GM21737 (cell line): ENCODE results near the gene ZNF488.

ENCODE experiments used
- ATAC-seq: cut with Tn5 transposase; IDR thresholded peaks from one replicate; pipeline ENCODE4 v1.9.1; 2021; ENCODE audit warnings: mild to moderate bottlenecking, moderate library complexity; ENCODE audit not compliant: unreplicated experiment

ZNF488 gene

GRCh38 chr10:47367646-47368045, 16.4 kb downstream of the ZNF488 start:
- ATAC-seq, result no peak

DNA sequence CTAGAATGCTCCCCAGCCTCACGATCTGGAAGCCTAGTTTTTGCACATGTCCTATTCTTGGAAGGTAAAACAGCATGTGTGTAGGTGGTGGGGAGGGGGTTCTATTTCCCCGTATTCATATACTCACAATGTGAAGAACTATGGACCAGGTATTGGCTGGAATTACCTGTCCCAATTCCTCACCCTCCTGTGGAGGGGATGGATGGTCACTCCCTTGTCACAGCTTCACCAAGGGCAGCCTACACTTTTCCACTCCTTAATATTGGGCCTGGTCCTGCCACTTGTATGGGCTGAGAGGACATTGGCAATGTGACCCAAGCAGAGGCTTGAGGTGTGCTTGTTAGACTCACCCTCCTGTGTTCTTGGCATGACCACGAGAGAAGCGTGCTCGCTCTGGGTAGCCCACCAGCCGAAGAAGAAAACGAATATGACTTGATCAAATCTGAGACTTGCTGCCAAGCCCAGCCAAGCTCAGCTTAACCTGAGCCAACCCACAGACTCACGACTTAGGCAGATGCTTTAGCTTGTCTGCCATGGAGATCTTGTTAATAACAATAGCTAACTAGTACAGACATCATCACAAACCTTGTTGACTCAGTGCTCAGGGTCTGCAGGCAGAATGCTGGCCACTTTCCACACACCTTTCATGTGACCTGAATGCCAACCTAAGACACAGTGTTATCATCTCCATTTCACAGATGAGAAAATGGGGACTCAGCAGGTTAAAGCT, 17.2 kb downstream of the ZNF488 start:
- no peak for ATAC-seq

DNA sequence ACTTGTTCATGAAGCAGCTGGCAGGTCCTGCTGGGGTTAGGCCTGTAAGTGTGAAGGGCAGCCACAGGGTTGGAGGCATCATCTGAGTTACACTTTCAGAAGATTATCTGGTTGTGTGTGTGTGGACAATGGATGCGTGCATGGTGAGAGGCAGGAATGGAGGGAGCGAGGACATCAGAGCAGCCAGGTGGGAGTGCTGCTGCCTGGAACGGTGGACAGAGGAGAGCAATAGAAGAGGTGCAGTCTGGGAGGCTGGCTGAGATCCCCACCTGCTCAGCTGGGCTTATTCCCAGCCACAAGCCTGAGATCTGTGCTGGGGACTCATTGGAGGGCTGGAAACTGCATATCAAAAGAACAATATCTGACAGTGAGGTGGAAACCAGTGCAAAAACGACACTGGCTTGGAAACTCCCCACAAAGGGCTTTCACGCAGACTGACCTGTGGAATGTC, 17.9 kb downstream of the ZNF488 start:
- ATAC-seq, result no peak

DNA sequence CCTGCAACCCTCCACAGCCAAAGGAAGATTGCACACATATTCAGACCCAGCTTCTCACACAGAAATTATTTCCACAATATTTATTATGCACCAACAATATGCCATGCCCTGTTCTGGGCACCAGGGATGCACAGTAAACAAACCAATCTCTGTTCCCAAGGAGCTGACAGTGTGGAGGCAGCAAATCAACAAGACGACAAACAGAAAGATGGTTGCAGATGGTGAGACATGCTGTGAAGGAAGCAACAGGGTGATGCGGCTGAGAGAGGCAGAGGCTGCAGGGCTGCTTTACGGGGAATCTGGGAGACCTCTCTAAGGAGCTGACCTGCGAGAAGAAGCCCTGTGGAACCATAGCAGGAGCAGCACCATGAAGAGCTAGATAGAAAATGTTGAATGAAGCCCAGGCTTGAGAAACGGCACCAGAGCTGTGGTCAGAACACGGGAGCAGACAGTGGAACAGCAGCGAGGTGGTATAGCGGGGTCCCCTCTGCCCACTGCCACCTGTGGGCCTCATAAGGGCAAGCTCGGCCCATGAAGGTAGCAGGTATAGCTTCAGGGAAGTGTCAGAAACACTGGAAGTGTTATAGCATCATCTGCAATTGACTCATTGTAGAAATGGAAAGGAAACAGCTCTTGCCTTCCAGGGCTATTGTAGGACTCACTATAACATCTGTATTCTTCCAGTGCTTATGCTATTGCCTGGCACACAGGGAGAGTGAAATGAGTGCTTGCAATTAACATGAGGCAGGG, 18.5 kb downstream of the ZNF488 start:
- no peak for ATAC-seq

DNA sequence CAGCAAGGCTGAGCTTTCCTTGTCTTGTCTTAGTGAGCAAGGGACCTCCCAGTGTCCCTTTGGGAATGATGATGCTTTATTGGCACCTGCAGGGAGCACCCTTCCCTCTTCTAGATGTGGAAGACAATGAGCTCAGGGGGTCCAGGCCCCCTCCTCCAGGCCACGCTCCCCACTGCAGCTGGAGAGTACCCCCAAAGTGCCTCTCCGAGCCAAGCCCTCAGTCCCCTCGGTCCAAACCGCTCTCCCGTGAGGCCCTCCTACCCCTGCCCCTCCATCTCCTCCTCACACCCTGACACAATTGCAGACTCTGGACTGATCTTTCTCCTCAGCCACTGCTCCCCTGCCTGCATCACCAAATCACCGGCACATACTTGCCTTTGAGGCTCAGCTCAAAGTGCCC, 19.2 kb downstream of the ZNF488 start:
- ATAC-seq, result no peak

DNA sequence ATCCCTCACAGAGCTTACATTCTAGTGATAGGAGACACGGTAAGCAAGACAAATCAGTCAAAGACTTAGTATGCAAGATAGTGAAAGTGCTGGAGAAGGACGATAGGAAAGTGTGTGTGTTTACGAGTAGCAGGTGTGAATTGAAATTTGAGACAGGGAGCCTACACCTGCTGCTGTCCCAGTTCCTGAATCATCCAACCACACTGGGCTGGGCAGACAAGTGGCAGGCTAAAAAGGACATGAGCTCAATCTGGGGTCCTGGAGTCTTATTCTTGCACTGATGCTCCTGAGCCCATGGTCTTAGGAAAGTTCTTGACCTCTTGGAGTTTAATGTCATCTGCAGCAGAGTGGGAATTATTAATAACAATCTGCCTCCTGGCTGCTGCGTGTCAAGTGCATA, 19.7 kb downstream of the ZNF488 start:
- ATAC-seq, result no peak

DNA sequence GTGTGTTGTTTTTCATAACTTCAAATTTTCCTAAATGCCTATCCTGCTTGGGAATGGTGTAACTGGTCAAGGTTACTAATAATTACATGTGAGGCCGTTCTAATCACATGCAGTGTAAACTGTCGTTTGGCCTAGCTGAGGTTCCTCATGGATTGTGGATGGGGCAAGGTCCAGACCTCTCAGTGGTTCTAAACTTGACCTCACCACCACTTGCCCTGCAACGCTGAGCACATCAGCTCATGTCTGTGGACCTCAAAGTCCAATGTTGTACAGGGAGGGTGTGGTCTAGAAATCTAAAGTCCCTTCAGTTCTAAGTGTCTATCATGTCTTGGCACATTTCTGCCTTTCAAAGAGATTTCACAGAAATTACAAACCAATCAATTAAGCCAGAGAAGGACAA, 20.3 kb downstream of the ZNF488 start:
- ATAC-seq, result no peak

DNA sequence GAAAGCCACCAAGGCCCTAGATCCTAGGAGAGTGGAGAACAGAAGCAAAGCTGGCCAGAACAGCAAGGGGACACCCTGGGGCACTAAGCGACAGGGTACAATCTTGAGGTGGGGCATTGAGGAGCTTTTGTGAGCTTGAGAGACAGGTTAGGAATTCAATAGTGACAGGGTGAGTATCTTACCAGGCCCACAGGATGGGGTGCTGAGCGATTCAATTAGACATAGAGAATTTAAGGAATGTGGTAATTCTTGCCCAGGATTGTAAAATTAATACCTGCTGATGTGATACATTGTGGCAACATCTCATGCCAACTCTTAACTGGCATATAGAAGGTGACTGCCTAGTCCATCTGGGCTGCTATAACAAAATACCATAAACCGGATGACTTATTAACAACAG, 21.9 kb downstream of the ZNF488 start:
- no peak for ATAC-seq

GRCh38 chr10:47361293-47361692, 22.8 kb downstream of the ZNF488 start:
- no peak for ATAC-seq

- ATAC-seq, result no peak
Measured at GRCh38 chr10:47360419-47361040, 23.6 kb downstream of the ZNF488 start.

DNA sequence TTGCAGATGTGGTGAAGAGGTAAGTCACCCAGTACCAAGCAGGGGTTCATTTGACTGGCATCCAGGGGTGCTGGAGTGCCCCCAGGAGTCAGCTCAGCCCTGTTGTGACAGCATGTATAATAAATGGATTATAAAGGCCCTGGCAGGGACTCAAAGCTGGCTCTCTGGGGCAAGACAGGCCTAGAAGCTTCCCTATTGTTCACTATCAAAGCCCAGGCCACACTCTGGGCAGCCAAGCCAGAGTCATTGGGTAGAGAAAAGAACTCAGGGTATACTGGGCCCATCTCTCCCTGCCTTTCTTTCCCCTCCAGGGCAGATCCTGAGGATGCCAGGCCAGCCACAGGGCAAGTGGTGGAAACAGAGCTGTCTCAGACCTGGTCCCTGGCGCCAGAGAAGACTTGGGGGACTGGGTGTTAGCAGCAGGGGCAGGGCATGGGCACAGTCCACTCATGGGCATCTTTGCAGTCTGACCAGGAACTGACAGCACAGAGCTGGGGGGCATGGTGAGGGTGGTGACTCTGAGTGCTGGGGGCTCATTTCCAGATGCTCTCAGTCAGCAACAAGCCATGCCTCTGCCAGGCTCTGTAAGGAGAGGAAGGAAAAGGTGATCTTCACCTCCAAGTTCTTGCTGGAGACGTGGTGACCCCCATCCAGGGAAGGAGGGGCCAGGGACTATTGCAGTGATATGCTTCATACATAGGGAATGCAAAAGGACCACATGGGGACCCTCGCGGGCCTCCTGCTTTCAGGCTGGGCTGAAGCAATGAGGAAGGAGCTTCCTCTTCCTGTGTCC, 24.3 kb downstream of the ZNF488 start:
- ATAC-seq, result no peak

- no peak for ATAC-seq
Measured at GRCh38 chr10:47359101-47359500, 25.0 kb downstream of the ZNF488 start.

DNA sequence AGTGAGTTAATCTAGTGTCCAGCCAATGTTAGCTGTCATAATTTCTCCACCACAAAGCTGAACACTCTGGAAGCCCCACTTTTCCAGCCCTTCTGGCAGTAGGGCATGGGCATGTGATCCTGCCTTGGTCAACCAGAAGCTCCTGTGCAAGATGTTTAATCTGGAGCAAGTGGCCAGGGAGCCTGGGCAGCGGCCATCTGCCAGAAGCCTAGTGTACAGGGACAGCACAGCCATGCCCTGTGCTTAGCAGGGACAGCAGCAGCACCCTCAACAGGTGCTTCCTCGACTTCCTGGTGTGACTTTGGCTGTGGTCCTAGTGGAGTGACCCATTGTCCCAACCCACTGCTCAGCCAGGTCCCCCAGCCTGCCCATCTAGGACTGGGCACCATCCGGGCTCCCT, 25.6 kb downstream of the ZNF488 start:
- no peak for ATAC-seq

- ATAC-seq, result no peak
Measured at GRCh38 chr10:47357911-47358310, 26.2 kb downstream of the ZNF488 start.

GRCh38 chr10:47357131-47357582, 26.9 kb downstream of the ZNF488 start:
- ATAC-seq, result no peak

DNA sequence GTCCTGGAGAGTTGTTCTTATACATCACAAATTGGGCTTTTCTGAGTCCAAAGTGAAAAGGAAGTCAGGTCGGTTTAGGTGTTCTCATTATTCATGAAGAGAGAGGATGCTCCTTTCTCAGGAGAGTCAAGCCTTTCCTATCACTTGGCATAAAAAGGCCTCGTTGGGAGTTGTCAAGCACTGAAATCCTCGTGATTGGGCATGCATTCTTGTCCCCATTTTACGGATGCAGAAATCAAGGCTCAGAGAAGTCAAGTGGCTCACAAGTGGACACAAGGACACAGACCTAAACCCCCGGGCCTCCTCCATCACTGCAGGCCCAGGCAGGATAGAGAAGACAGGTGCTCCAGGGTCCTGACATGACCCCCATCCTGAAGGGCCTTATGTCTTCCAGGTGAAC, 27.4 kb downstream of the ZNF488 start:
- no peak for ATAC-seq

DNA sequence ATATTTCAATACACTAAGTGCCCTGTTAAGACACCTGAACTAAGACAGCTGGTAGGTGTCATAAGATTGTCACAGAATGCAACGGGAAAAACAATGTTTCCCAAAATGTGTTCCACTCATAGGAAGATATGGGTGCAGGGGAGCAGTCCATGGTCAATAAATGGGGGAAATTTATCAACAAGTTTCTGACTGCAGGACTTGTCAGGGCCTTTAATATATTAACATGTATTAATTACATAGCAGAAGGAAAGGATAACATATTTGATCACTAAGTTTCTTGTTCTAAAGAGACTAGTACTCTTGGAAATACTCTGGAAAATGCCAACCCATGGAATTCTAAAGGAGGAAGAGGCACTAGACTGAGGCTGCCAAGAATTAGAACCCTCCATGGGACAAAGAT, 29.2 kb downstream of the ZNF488 start:
- no peak for ATAC-seq

- ATAC-seq, result no peak
Measured at GRCh38 chr10:47354165-47354564, 29.9 kb downstream of the ZNF488 start.

DNA sequence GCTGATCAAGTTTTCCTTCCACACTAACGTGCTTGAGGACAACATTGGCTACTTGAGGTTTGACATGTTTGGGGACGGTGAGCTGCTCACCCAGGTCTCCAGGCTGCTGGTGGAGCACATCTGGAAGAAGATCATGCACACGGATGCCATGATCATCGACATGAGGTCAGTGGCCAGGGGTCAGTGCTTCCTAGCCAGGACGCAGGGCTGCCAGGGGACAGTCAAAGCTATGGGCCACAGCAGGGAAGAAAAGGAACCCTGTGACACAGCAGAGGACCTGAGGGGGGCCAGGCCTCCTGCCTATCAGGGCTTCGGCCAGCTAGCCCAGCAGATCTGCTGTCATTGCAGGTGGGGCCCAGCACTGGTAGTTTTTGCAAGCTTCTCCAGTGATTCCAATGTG, 30.7 kb downstream of the ZNF488 start:
- no peak for ATAC-seq

DNA sequence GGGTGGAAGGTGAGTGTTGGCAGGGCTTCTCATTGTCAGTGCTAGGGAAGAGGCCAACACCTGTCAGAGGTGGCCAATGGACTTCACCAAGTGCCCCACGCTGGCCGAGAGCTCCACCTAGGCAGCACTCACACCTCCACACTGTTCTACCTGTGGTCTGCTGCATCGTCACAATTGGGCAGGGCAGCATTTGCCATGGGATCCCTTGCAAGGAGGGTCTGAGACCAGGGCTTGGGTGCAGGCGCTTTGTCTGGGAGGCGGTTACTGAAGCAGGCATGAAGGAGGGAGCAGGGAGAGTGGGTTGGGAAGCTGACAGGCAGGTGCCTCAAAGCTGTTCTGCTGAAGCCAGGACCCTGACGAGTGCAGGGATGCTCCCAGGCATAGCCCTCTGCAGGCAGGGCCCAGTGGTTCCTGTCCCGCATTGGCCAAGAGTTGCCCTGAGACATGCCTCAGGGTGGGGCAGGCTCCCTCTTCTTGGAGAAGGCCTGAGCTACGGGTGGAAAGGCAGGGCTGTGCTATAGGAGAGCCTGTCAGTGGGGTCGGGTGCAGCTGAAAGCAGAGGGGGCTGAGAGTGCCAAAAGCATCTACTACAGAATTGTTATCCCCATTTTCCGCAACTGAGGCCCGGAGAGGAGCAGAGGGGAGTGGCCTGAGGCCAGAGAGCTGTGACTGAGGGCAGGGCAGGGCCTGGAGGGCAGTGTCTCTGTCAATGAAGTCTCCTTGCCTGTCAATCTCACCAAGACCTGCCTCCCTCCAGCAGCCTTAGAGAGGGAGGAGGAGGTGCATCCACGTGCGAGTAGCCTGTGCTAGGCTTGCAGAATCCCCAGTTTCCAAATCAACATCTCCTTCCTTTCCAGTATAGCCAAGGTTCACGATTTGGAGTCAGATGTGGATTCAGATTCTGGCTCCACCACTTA, 31.9 kb downstream of the ZNF488 start:
- no peak for ATAC-seq
